HL-60 (cell line): ENCODE data around the gene SUPT7L.
A peak's percentile ranks its signal among the peaks of the same experiment; 100 is the strongest.

Experiments used
- GABPA ChIP-seq: IDR thresholded peaks from 2 replicates; pipeline ENCODE4 v1.6.1; 2012; ENCODE audit warnings: low read depth
- POLR2AphosphoS5 ChIP-seq: IDR thresholded peaks from 2 replicates; pipeline ENCODE4 v1.6.1; 2012; ENCODE audit warnings: low read depth
- SPI1 ChIP-seq: IDR thresholded peaks from 2 replicates; pipeline ENCODE4 v1.6.1; 2012; ENCODE audit warnings: low read depth, mild to moderate bottlenecking, borderline replicate concordance
- TF ChIP-seq, protein P1 (sequence below): IDR thresholded peaks from one replicate; pipeline ENCODE4 v1.5.1; 2011; ENCODE audit warnings: low read length, control low read depth, inconsistent platforms; ENCODE audit not compliant: insufficient read depth
- TF ChIP-seq, protein P2 (sequence below): IDR thresholded peaks from 2 replicates; pipeline ENCODE4 v1.6.1; 2012; ENCODE audit warnings: low read depth; ENCODE audit not compliant: insufficient replicate concordance

DNA sequence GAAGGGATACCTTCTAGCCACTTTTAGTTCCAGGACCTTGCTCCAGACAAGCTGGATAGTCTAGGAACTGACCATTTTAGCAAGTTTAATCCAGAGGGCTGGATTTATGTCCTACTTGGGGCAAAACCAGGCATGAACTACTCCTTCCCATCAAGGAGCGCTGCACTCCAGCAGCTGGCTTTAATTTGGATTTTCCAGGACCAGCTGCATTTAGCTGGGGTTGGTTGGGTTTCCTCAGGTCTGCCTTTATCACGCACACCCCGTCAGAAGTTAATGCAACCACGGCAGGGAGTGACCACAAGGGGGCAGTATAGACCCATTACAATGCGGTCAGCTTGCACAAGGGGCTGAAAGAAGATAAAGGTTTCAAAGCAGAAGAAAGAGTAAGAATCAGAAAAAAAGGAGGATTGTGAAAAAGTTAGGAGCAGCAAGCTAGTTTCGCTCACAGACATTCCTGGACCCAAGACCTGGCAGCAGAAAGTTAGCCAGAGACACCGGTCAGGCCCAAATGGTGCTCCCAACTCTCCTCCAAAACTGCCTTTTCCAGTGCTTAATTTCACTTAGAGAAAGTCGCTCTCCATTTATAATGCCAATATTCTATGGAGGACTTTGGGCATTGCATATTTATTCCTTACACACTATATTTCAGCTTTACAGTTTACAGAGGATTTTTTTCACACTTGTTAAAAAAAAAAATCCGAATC is 40.4 kb upstream of the SUPT7L start:
- TF ChIP-seq, protein P1, sequence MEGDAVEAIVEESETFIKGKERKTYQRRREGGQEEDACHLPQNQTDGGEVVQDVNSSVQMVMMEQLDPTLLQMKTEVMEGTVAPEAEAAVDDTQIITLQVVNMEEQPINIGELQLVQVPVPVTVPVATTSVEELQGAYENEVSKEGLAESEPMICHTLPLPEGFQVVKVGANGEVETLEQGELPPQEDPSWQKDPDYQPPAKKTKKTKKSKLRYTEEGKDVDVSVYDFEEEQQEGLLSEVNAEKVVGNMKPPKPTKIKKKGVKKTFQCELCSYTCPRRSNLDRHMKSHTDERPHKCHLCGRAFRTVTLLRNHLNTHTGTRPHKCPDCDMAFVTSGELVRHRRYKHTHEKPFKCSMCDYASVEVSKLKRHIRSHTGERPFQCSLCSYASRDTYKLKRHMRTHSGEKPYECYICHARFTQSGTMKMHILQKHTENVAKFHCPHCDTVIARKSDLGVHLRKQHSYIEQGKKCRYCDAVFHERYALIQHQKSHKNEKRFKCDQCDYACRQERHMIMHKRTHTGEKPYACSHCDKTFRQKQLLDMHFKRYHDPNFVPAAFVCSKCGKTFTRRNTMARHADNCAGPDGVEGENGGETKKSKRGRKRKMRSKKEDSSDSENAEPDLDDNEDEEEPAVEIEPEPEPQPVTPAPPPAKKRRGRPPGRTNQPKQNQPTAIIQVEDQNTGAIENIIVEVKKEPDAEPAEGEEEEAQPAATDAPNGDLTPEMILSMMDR, result peak; percentile 84
- TF ChIP-seq, protein P2, sequence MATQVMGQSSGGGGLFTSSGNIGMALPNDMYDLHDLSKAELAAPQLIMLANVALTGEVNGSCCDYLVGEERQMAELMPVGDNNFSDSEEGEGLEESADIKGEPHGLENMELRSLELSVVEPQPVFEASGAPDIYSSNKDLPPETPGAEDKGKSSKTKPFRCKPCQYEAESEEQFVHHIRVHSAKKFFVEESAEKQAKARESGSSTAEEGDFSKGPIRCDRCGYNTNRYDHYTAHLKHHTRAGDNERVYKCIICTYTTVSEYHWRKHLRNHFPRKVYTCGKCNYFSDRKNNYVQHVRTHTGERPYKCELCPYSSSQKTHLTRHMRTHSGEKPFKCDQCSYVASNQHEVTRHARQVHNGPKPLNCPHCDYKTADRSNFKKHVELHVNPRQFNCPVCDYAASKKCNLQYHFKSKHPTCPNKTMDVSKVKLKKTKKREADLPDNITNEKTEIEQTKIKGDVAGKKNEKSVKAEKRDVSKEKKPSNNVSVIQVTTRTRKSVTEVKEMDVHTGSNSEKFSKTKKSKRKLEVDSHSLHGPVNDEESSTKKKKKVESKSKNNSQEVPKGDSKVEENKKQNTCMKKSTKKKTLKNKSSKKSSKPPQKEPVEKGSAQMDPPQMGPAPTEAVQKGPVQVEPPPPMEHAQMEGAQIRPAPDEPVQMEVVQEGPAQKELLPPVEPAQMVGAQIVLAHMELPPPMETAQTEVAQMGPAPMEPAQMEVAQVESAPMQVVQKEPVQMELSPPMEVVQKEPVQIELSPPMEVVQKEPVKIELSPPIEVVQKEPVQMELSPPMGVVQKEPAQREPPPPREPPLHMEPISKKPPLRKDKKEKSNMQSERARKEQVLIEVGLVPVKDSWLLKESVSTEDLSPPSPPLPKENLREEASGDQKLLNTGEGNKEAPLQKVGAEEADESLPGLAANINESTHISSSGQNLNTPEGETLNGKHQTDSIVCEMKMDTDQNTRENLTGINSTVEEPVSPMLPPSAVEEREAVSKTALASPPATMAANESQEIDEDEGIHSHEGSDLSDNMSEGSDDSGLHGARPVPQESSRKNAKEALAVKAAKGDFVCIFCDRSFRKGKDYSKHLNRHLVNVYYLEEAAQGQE, result no peak
- TF ChIP-seq POLR2AphosphoS5, result no peak
- TF ChIP-seq GABPA, result no peak
- TF ChIP-seq SPI1, result no peak
